GM12875 (cell line): ENCODE data around the gene EHBP1.

Experiments
- H3K4me3 ChIP-seq: one replicate; pipeline ENCODE4 v1.5.1; 2011; ENCODE audit warnings: low read depth, low read length, control low read depth
- CTCF ChIP-seq: IDR thresholded peaks from 2 replicates; pipeline ENCODE4 v1.5.1; 2011; ENCODE audit warnings: low read depth, mild to moderate bottlenecking, control low read depth, inconsistent platforms, low read length, moderate library complexity, borderline replicate concordance; ENCODE audit not compliant: insufficient read depth

The EHBP1 gene

DNA sequence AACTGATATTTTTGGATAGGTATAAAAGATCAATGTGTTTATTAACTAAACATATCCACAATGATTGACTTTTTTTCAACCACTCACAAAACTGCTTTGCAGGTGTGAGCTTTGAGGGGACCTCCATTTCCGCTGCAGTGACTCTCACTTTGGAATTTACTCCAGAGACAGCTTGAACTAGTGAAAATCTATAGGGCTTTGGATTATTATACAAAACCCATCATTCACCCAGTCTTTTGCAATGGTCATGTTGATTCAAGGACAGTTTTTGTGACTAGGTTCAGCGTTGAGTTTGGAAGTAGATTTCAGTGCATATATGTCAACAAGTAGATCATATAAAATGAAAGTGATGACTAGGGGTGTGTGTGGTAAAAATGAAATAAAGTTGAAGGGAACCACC lies 87.7 kb downstream of the EHBP1 start:
- no peak for TF ChIP-seq CTCF
- no peak overlapping the region for H3K4me3 ChIP-seq

DNA sequence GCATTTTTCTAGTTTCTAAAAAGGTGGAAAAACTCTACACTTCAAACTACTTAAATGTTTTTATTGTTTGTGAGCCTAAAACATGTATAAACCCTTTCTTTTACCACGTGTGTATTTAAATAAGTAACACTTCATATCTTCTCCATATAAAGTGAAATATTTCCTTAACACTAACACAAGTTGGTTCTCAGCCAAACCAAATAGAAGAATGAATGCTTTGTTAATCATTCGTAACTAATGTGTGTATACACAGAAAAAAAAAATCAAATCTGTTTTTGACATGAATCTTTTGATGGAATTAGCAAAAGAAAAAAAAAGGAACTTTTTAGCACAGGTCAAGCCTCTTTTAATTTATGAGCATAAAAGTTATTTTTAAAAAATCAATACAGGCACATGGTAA lies 89.3 kb downstream of the EHBP1 start:
- no peak for TF ChIP-seq CTCF
- H3K4me3 ChIP-seq = no peak overlapping the region

- H3K4me3 ChIP-seq = no peak overlapping the region
- no peak for TF ChIP-seq CTCF
These were observed 89.8 kb downstream of the EHBP1 start for GRCh38 chr2:62795341-62795740.

- TF ChIP-seq CTCF = no peak
- no peak overlapping the region for H3K4me3 ChIP-seq
These were observed 91.6 kb downstream of the EHBP1 start for GRCh38 chr2:62797107-62797506.

DNA sequence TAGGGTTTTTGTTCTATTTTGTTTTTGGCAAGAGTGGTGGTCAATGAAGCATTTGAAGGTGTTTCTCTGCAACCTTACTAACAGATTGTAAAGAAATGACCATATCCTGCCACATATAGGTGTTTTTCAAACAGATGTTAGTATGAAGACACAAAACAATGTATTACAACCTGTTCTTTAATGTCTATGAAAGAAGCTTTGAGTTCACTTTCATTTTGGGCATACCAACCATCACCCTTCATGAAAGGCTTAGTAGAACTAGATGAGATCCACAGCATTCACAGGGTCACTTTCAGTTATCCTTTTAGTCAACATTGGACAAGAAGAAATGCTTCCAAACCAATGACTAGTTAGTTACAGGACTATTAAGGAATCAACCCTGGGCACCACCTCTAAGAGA lies 95.1 kb downstream of the EHBP1 start:
- TF ChIP-seq CTCF = no peak
- H3K4me3 ChIP-seq = no peak overlapping the region

- TF ChIP-seq CTCF = no peak
- H3K4me3 ChIP-seq = no peak overlapping the region
These were observed 95.6 kb downstream of the EHBP1 start for GRCh38 chr2:62801110-62801509.

DNA sequence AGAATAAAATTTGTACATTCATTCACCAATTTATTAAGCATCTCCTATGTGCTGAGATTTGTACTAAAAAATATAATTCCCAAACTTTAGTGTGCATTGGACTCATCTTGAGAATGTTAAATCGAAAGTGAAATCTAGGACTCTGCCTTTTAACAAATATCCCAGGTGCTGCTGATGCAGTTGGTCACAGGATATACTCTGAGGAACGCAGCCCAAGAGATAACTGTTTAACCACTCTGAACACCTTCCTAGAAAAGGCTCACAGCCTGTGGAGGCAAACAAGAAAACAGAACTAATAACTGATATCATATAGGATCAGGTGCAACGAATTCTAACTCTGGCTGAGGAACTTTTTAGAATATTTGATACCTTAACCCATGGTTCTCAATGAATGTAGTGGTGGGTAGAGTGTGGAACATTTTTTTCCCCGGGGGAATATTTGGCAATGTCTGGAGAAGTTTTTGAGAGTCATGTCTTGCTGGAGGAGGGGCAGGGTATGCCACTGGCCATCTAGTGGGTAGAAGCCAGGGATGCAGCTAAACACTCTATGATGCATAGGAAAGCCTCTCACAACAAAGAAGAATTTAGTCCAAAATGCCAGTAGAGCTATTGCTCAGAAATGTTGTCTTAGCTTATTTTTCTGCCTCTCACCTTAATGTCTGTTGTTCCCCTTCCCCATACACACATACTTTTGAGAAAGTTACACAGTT lies 96.5 kb downstream of the EHBP1 start:
- no peak overlapping the region for H3K4me3 ChIP-seq
- TF ChIP-seq CTCF = peak; percentile 28; the same call in 1 of the 2 replicates
